Measurements from ENCODE around the gene FAM240A.
"Not testable (repeated sequence)": the region's sequence is repeated elsewhere in the genome, so short reads cannot be mapped to it uniquely, and the experiment has no call there.

Gene FAM240A

GRCh38 chr3:46575577-46576222 is 36.6 kb upstream of the FAM240A start:
- no peaks in the 10 kb centered on the region for H3K79me2 ChIP-seq (ENCODE audit: control insufficient read depth, low read length)
- H3F3A ChIP-seq (ENCODE audit: control insufficient read depth, insufficient read depth) = no peaks in the 10 kb centered on the region
- no peaks in the 10 kb centered on the region for H4K20me1 ChIP-seq (ENCODE audit: control insufficient read depth, insufficient read depth, low read depth, low read length)
- no peaks in the 10 kb centered on the region for H3K36me3 ChIP-seq (ENCODE audit: control insufficient read depth, low read length)
- H3K4me3 ChIP-seq (ENCODE audit: low read length) = no peak overlapping the region
- H3K27me3 ChIP-seq (ENCODE audit: control insufficient read depth, low read length) = no peaks in the 10 kb centered on the region
- TF ChIP-seq, protein P1, sequence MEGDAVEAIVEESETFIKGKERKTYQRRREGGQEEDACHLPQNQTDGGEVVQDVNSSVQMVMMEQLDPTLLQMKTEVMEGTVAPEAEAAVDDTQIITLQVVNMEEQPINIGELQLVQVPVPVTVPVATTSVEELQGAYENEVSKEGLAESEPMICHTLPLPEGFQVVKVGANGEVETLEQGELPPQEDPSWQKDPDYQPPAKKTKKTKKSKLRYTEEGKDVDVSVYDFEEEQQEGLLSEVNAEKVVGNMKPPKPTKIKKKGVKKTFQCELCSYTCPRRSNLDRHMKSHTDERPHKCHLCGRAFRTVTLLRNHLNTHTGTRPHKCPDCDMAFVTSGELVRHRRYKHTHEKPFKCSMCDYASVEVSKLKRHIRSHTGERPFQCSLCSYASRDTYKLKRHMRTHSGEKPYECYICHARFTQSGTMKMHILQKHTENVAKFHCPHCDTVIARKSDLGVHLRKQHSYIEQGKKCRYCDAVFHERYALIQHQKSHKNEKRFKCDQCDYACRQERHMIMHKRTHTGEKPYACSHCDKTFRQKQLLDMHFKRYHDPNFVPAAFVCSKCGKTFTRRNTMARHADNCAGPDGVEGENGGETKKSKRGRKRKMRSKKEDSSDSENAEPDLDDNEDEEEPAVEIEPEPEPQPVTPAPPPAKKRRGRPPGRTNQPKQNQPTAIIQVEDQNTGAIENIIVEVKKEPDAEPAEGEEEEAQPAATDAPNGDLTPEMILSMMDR (IDR thresholded peaks at IDR 0.05; ENCODE audit: low read depth, low read length, poor library complexity, severe bottlenecking) = no peak
- TF ChIP-seq EZH2phosphoT487 (IDR thresholded peaks at IDR 0.05; ENCODE audit: borderline replicate concordance, low read length) = no peak
- no peak overlapping the region for H3K27ac ChIP-seq (ENCODE audit: low read depth, low read length)
- no peaks in the 10 kb centered on the region for H3K9me3 ChIP-seq (ENCODE audit: control insufficient read depth, insufficient read depth, low read length)
- no peaks in the 10 kb centered on the region for H3K4me1 ChIP-seq (ENCODE audit: control insufficient read depth, low read length)
- no peaks in the 10 kb centered on the region for H3K9me2 ChIP-seq (replicated peaks; ENCODE audit: control insufficient read depth, low read length)
- H3K4me2 ChIP-seq (ENCODE audit: low read length) = no peak overlapping the region

- Histone ChIP-seq H3K4me3 (ENCODE audit: low read length) (no peak overlapping the region), H3K36me3 (ENCODE audit: control insufficient read depth, low read length) (no peaks in the 10 kb centered on the region), H4K20me1 (ENCODE audit: control insufficient read depth, insufficient read depth, low read depth, low read length) (no peaks in the 10 kb centered on the region), H3K79me2 (ENCODE audit: control insufficient read depth, low read length) (no peaks in the 10 kb centered on the region), H3K4me1 (ENCODE audit: control insufficient read depth, low read length) (peaks cover 4% of the 10 kb centered on the region; the same call in 1 of the 2 replicates), H3F3A (ENCODE audit: control insufficient read depth, insufficient read depth) (no peaks in the 10 kb centered on the region), H3K27me3 (ENCODE audit: control insufficient read depth, low read length) (no peaks in the 10 kb centered on the region), H3K4me2 (ENCODE audit: low read length) (no peak overlapping the region), H3K27ac (ENCODE audit: low read depth, low read length) (no peak overlapping the region), H3K9me2 (replicated peaks; ENCODE audit: control insufficient read depth, low read length) (no peaks in the 10 kb centered on the region), H3K9me3 (ENCODE audit: control insufficient read depth, insufficient read depth, low read length) (no peaks in the 10 kb centered on the region)
- TF ChIP-seq, protein P1 (IDR thresholded peaks at IDR 0.05; ENCODE audit: low read depth, low read length, poor library complexity, severe bottlenecking) = no peak
- TF ChIP-seq EZH2phosphoT487 (IDR thresholded peaks at IDR 0.05; ENCODE audit: borderline replicate concordance, low read length) = no peak
Observed at GRCh38 chr3:46576386-46576785, 35.9 kb upstream of the FAM240A start.

- H3F3A ChIP-seq (ENCODE audit: control insufficient read depth, insufficient read depth) = no peaks in the 10 kb centered on the region
- H3K27ac ChIP-seq (ENCODE audit: low read depth, low read length) = no peak overlapping the region
- H3K36me3 ChIP-seq (ENCODE audit: control insufficient read depth, low read length) = no peaks in the 10 kb centered on the region
- no peaks in the 10 kb centered on the region for H3K9me3 ChIP-seq (ENCODE audit: control insufficient read depth, insufficient read depth, low read length)
- H4K20me1 ChIP-seq (ENCODE audit: control insufficient read depth, insufficient read depth, low read depth, low read length) = no peaks in the 10 kb centered on the region
- H3K4me3 ChIP-seq (ENCODE audit: low read length) = no peak overlapping the region
- no peaks in the 10 kb centered on the region for H3K9me2 ChIP-seq (replicated peaks; ENCODE audit: control insufficient read depth, low read length)
- H3K79me2 ChIP-seq (ENCODE audit: control insufficient read depth, low read length) = no peaks in the 10 kb centered on the region
- H3K27me3 ChIP-seq (ENCODE audit: control insufficient read depth, low read length) = no peaks in the 10 kb centered on the region
- peaks cover 4% of the 10 kb centered on the region; the same call in 1 of the 2 replicates for H3K4me1 ChIP-seq (ENCODE audit: control insufficient read depth, low read length)
- no peak for TF ChIP-seq EZH2phosphoT487 (IDR thresholded peaks at IDR 0.05; ENCODE audit: borderline replicate concordance, low read length)
- TF ChIP-seq, protein P1 (IDR thresholded peaks at IDR 0.05; ENCODE audit: low read depth, low read length, poor library complexity, severe bottlenecking) = no peak
- no peak overlapping the region for H3K4me2 ChIP-seq (ENCODE audit: low read length)
Observed at GRCh38 chr3:46576879-46577278, 35.4 kb upstream of the FAM240A start.

DNA sequence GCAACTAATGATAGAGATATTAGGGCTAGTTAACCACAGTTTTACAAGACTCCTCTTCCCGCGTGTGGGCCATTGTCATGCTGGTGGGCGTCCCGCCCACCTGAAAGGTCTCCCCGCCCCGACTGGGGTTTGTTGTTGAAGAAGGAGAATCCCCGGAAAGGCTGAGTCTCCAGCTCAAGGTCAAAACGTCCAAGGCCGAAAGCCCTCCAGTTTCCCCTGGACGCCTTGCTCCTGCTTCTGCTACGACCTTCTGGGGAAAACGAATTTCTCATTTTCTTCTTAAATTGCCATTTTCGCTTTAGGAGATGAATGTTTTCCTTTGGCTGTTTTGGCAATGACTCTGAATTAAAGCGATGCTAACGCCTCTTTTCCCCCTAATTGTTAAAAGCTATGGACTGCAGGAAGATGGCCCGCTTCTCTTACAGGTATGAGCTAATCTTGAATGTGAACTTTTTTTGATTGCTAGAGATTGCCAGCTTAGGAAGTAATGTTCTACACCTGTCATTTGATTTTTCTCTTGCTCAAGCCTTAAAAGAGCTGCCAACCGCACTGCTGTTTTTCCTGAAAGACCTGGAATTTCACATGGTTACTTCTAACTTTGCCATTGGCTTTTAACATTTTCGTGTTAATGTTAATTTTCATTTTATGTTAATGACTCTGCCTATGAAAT is 34.6 kb upstream of the FAM240A start:
- not testable (repeated sequence) for H3K4me1 ChIP-seq (ENCODE audit: control insufficient read depth, low read length); H3K27me3 ChIP-seq (ENCODE audit: control insufficient read depth, low read length); H3K4me3 ChIP-seq (ENCODE audit: low read length); H3K27ac ChIP-seq (ENCODE audit: low read depth, low read length); H4K20me1 ChIP-seq (ENCODE audit: control insufficient read depth, insufficient read depth, low read depth, low read length); H3K9me3 ChIP-seq (ENCODE audit: control insufficient read depth, insufficient read depth, low read length); H3K36me3 ChIP-seq (ENCODE audit: control insufficient read depth, low read length); H3K79me2 ChIP-seq (ENCODE audit: control insufficient read depth, low read length); H3K9me2 ChIP-seq (replicated peaks; ENCODE audit: control insufficient read depth, low read length); H3K4me2 ChIP-seq (ENCODE audit: low read length); H3F3A ChIP-seq (ENCODE audit: control insufficient read depth, insufficient read depth)

Measured in DOHH2 (cell line).